22Rv1 (cell line): ENCODE measurements around the gene NAA30.

ENCODE experiments used
- CTCF ChIP-seq: fragments of 450-650 bp; IDR thresholded peaks from 2 replicates; pipeline ENCODE4 v1.5.1; 2017; ENCODE audit warnings: mild to moderate bottlenecking
- ZFX ChIP-seq: fragments of 450-650 bp; IDR thresholded peaks from 2 replicates; pipeline ENCODE4 v1.6.1; 2017; ENCODE audit warnings: antibody characterized with exemption, borderline replicate concordance

DNA sequence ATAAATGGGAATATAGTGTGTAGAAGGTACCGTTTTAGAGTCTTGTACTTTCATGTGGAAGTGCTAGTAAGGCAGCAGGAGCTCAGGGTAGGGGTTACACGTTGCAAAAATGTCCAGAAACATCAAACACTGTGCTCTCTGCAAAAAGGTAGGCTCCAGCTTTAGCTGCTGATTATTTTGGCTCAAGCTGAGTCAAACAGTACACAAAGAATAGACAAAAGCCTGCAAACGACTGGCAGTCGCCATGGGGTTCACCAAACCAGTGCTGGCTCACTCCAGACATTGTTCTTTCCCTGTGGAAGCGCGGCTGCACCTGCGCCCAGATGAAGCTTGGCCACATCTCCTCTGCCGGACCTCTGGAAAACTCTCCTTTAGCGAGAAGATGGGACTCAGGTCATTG, 45.3 kb upstream of the NAA30 start:
- TF ChIP-seq CTCF (no peak), ZFX (no peak)
